ENCODE measurements around the gene MS4A10. TPM values are rescaled to one million over a fixed set of nuclear protein-coding genes. Genes with fewer than 3 reads are reported as not detected.

The MS4A10 gene
- total RNA-seq, 1 experiment from 2014 or later: not detected

DNA sequence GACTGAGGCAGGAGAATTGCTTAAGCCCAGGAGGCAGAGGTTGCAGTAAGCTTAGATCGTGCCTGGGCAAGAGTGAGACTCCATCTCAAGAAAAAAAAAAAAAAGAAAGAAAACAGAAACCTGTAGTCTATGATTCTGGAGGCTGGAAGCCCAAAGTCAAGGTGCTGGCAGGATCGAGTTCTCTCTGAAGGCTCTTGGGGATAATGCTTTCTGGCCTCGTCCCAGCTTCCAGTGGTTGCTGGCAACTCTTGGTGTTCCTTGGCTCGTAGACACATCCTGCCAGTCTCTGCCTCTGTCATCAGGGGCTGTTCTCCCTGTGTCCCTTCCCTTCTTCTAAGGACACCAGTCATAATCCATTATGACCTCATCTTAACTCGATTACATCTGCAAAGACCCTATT lies 40.0 kb downstream of the MS4A10 start:
- no peak for DNase-seq (ENCODE audit: low read depth, low spot score)
- Histone ChIP-seq H3K4me1 (ENCODE audit: control insufficient read depth in 1 of 2, insufficient read depth in 2 of 2, low read length in 2 of 2) (no peaks in the 10 kb centered on the region), H3K9me3 (ENCODE audit: control insufficient read depth in 1 of 2, insufficient read depth in 1 of 2, low read depth in 1 of 2, low read length in 2 of 2) (no peaks in the 10 kb centered on the region), H3K9ac (ENCODE audit: low read length) (no peak overlapping the region), H3K9me2 (ENCODE audit: insufficient read depth) (no peaks in the 10 kb centered on the region), H3K27me3 (ENCODE audit: insufficient read depth, low read length) (no peaks in the 10 kb centered on the region), H4K20me1 (ENCODE audit: insufficient read depth) (no peaks in the 10 kb centered on the region), H3K4me3 (replicated peaks in 1 of 2; ENCODE audit: low read depth in 1 of 2, low read length in 2 of 2) (no peak overlapping the region), H3K79me2 (ENCODE audit: insufficient read depth, low read length) (no peaks in the 10 kb centered on the region), H3K27ac (ENCODE audit: low read depth, low read length) (no peak overlapping the region), H2AFZ (ENCODE audit: low read depth, low read length, poor library complexity, severe bottlenecking) (no peak overlapping the region), H3K36me3 (ENCODE audit: control insufficient read depth in 1 of 2, insufficient read depth in 2 of 2, low read length in 2 of 2) (no peaks in the 10 kb centered on the region), H3K4me2 (ENCODE audit: low read length) (no peak overlapping the region)
- RAD21 ChIA-PET (ENCODE audit: low non-redundant PET in 1 of 2, low total read pairs in 2 of 2, uncharacterized antibody in 2 of 2, unreplicated experiment in 2 of 2): no interaction called here
- POLR2A ChIA-PET: no interaction called here
- BruUV-seq (replicated peaks): no TSS peak
- CTCF ChIA-PET: no interaction called here
- TF ChIP-seq MAX (IDR thresholded peaks at IDR 0.05): no peak
- TF ChIP-seq, protein P1, sequence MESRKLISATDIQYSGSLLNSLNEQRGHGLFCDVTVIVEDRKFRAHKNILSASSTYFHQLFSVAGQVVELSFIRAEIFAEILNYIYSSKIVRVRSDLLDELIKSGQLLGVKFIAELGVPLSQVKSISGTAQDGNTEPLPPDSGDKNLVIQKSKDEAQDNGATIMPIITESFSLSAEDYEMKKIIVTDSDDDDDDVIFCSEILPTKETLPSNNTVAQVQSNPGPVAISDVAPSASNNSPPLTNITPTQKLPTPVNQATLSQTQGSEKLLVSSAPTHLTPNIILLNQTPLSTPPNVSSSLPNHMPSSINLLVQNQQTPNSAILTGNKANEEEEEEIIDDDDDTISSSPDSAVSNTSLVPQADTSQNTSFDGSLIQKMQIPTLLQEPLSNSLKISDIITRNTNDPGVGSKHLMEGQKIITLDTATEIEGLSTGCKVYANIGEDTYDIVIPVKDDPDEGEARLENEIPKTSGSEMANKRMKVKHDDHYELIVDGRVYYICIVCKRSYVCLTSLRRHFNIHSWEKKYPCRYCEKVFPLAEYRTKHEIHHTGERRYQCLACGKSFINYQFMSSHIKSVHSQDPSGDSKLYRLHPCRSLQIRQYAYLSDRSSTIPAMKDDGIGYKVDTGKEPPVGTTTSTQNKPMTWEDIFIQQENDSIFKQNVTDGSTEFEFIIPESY (IDR thresholded peaks at IDR 0.05; ENCODE audit: extremely low read depth, insufficient replicate concordance, low read length): no peak
- TF ChIP-seq, protein P2, sequence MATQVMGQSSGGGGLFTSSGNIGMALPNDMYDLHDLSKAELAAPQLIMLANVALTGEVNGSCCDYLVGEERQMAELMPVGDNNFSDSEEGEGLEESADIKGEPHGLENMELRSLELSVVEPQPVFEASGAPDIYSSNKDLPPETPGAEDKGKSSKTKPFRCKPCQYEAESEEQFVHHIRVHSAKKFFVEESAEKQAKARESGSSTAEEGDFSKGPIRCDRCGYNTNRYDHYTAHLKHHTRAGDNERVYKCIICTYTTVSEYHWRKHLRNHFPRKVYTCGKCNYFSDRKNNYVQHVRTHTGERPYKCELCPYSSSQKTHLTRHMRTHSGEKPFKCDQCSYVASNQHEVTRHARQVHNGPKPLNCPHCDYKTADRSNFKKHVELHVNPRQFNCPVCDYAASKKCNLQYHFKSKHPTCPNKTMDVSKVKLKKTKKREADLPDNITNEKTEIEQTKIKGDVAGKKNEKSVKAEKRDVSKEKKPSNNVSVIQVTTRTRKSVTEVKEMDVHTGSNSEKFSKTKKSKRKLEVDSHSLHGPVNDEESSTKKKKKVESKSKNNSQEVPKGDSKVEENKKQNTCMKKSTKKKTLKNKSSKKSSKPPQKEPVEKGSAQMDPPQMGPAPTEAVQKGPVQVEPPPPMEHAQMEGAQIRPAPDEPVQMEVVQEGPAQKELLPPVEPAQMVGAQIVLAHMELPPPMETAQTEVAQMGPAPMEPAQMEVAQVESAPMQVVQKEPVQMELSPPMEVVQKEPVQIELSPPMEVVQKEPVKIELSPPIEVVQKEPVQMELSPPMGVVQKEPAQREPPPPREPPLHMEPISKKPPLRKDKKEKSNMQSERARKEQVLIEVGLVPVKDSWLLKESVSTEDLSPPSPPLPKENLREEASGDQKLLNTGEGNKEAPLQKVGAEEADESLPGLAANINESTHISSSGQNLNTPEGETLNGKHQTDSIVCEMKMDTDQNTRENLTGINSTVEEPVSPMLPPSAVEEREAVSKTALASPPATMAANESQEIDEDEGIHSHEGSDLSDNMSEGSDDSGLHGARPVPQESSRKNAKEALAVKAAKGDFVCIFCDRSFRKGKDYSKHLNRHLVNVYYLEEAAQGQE (IDR thresholded peaks at IDR 0.05; ENCODE audit: low read depth): no peak
- TF ChIP-seq SRF (IDR thresholded peaks at IDR 0.05; ENCODE audit: low read depth): no peak
- no peak for ATAC-seq
- intact Hi-C loops (cut with micrococcal nuclease): no loop called here

All from HCT116 (cell line).